ENCODE measurements around the gene BMAL1. TPM values are rescaled to one million over a fixed set of nuclear protein-coding genes. Genes with fewer than 3 reads are reported as not detected.

BMAL1 gene
- total RNA-seq, 1 experiment from 2014 or later = 8.3 TPM

DNA sequence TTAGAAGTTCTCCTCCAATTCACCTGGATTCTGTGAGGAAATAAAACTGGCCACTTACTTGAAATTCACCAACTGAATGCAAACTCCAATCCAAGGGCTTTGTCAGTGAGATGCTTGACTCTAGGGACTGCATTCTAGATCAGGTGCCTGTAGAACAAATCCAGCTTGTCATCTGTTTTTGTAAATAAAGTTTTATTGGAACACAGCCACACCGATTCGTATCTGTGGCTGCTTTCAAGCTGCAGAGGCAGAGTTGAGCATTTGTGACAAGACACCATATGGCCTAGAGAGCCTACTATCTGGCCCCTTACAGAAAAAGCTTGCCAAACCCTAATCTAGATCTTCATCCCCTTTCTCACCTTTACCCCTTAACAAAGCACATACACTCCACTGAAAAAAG, 103.1 kb downstream of the BMAL1 start:
- no peak for ATAC-seq
- CTCF ChIA-PET = interaction anchor here (2.6 kb wide), 1 partner anchor 26 kb away, joined by 10 read pairs; no protein-coding TSS in a partner anchor

GRCh38 chr11:13382751-13383150, 105.2 kb downstream of the BMAL1 start:
- Mint-ChIP-seq H3K4me1 (peaks cover 6% of the 10 kb centered on the region), H3K27me3 (ENCODE audit: low read depth) (no peaks in the 10 kb centered on the region), H3K36me3 (no peaks in the 10 kb centered on the region), H3K9me3 (no peaks in the 10 kb centered on the region), H3K4me3 (no peak overlapping the region), H3K27ac (no peak overlapping the region)
- ChIA-PET POLR2A (no interaction called here), CTCF (interaction anchor here (1.0 to 1.8 kb wide), 2 partner anchors 80 to 172 kb away, joined by 5 read pairs; partner anchors contain the start of gene BTBD10)
- no peak for ATAC-seq
- DNase-seq (ENCODE audit: low spot score) = no peak
- TF ChIP-seq CREM (CRISPR knock-in tag; IDR thresholded peaks at IDR 0.05) (no peak), CREB1 (CRISPR knock-in tag; IDR thresholded peaks at IDR 0.05) (no peak), ZSCAN18 (CRISPR knock-in tag; IDR thresholded peaks at IDR 0.05) (no peak)
- TF ChIP-seq, protein P1, sequence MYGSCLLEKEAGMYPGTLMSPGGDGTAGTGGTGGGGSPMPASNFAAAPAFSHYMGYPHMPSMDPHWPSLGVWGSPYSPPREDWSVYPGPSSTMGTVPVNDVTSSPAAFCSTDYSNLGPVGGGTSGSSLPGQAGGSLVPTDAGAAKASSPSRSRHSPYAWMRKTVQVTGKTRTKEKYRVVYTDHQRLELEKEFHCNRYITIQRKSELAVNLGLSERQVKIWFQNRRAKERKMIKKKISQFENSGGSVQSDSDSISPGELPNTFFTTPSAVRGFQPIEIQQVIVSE (CRISPR knock-in tag; IDR thresholded peaks at IDR 0.05; ENCODE audit: borderline replicate concordance) = no peak

More for the DNA sequence above, 103.1 kb downstream of the BMAL1 start:
- Mint-ChIP-seq H3K9me3 (no peaks in the 10 kb centered on the region), H3K4me1 (peaks cover 6% of the 10 kb centered on the region), H3K4me3 (no peak overlapping the region), H3K27ac (no peak overlapping the region), H3K36me3 (no peaks in the 10 kb centered on the region), H3K27me3 (ENCODE audit: low read depth) (no peaks in the 10 kb centered on the region)
- DNase-seq (ENCODE audit: low spot score) = no peak
- POLR2A ChIA-PET = no interaction called here
- TF ChIP-seq NFYB (CRISPR knock-in tag; conservative IDR thresholded peaks at IDR 0.05; ENCODE audit: low read depth) (no peak), SOX15 (CRISPR knock-in tag; IDR thresholded peaks at IDR 0.05) (no peak), FOXK1 (CRISPR knock-in tag; IDR thresholded peaks at IDR 0.05) (no peak), ZSCAN18 (CRISPR knock-in tag; IDR thresholded peaks at IDR 0.05) (no peak), ZNF121 (CRISPR knock-in tag; IDR thresholded peaks at IDR 0.05) (no peak), ESRRA (CRISPR knock-in tag; IDR thresholded peaks at IDR 0.05; ENCODE audit: borderline replicate concordance) (no peak), MXD4 (CRISPR knock-in tag; IDR thresholded peaks at IDR 0.05; ENCODE audit: borderline replicate concordance) (no peak), GABPB1 (CRISPR knock-in tag; IDR thresholded peaks at IDR 0.05) (no peak), CBFB (CRISPR knock-in tag; IDR thresholded peaks at IDR 0.05; ENCODE audit: low read depth) (no peak)
- TF ChIP-seq, protein P2, sequence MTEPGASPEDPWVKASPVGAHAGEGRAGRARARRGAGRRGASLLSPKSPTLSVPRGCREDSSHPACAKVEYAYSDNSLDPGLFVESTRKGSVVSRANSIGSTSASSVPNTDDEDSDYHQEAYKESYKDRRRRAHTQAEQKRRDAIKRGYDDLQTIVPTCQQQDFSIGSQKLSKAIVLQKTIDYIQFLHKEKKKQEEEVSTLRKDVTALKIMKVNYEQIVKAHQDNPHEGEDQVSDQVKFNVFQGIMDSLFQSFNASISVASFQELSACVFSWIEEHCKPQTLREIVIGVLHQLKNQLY (CRISPR knock-in tag; IDR thresholded peaks at IDR 0.05) = no peak

DNA sequence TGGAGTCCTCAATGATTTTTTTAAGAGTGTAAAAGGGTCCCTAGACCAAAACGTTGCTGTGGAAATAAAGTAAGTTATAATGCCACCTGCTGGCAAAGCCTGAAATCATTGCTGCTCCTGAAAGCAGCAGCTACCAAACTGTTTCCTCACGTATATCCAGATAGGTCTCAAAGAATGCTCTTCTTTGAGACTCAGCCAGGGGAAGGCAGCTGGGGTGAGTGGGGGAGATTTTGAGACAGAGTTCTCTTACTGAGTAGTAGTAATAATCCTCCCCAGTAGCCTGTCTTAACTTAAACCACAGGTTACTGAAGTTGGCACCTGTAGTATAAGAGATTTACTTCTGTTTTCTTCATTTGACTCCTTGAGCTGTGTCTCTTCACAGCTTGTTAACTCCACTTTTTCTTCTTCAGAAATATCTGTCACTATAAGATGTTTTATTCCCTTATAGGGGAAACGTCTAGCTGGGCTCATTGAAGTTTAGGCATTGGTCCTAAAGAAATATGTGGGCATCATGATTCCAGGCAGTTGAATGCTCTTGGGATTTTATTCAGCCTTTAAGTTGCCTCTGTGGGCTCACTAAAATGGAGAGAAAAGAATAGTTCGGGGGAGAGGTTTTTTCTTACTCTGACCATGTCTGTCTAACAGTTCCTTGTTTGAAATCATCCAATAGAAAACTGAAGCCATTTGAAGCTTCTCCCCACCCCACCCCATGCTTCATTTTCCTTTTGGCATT, 107.5 kb downstream of the BMAL1 start:
- no peak overlapping the region for H3K4me3 Mint-ChIP-seq
- H3K36me3 Mint-ChIP-seq = peaks cover 9% of the 10 kb centered on the region
- H3K4me1 Mint-ChIP-seq = no peaks in the 10 kb centered on the region
- H3K27ac Mint-ChIP-seq = no peak overlapping the region
- DNase-seq (ENCODE audit: low spot score) (peak; percentile 38), ATAC-seq (peak; percentile 82)
- H3K27me3 Mint-ChIP-seq (ENCODE audit: low read depth) = no peaks in the 10 kb centered on the region
- H3K9me3 Mint-ChIP-seq = no peaks in the 10 kb centered on the region
- ChIA-PET POLR2A (no interaction called here), CTCF (interaction anchor here (0.6 to 3.6 kb wide), 27 partner anchors 10 to 1523 kb away, joined by 3 to 27 read pairs (median 3); partner anchors contain the start of gene BTBD10)
- TF ChIP-seq ATF3 (CRISPR knock-in tag; conservative IDR thresholded peaks at IDR 0.05) = no peak
- no peak for TF ChIP-seq MXD4 (CRISPR knock-in tag; IDR thresholded peaks at IDR 0.05; ENCODE audit: borderline replicate concordance)
- TF ChIP-seq TEAD1 (CRISPR knock-in tag; IDR thresholded peaks at IDR 0.05) = no peak
- TF ChIP-seq HMGXB4 (CRISPR knock-in tag; IDR thresholded peaks at IDR 0.05) = no peak
- TF ChIP-seq IRF2 (CRISPR knock-in tag; IDR thresholded peaks at IDR 0.05; ENCODE audit: borderline replicate concordance, low read depth) = no peak
- no peak for TF ChIP-seq ZNF232 (CRISPR knock-in tag; IDR thresholded peaks at IDR 0.05)
- no peak for TF ChIP-seq NR1H2 (CRISPR knock-in tag; IDR thresholded peaks at IDR 0.05)
- no peak for TF ChIP-seq RELA (CRISPR knock-in tag; IDR thresholded peaks at IDR 0.05; ENCODE audit: borderline replicate concordance)
- no peak for TF ChIP-seq OVOL2 (CRISPR knock-in tag; IDR thresholded peaks at IDR 0.05; ENCODE audit: borderline replicate concordance)
- TF ChIP-seq, protein P3, sequence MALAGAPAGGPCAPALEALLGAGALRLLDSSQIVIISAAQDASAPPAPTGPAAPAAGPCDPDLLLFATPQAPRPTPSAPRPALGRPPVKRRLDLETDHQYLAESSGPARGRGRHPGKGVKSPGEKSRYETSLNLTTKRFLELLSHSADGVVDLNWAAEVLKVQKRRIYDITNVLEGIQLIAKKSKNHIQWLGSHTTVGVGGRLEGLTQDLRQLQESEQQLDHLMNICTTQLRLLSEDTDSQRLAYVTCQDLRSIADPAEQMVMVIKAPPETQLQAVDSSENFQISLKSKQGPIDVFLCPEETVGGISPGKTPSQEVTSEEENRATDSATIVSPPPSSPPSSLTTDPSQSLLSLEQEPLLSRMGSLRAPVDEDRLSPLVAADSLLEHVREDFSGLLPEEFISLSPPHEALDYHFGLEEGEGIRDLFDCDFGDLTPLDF (CRISPR knock-in tag; IDR thresholded peaks at IDR 0.05) = no peak
- no peak for TF ChIP-seq ZSCAN18 (CRISPR knock-in tag; IDR thresholded peaks at IDR 0.05)

Data from WTC11 (cell line).